IMR-90 (cell line): ENCODE data around the gene SNTG2. TPM values are rescaled to one million over a fixed set of nuclear protein-coding genes. Genes with fewer than 3 reads are reported as not detected.

Experiments used
- ATAC-seq: fragments of 200-7000 bp; cut with Tn5 transposase; 2 replicates; pipeline ENCODE4 v1.9.1; 2020; ENCODE audit warnings: low read depth, mild to moderate bottlenecking, moderate library complexity
- BruUV-seq: library from RNA; stranded (reverse); fragments of 400-500 nt; replicated peaks from 2 replicates; lab custom pipeline; 2021; lab: Mats Ljungman, UMichigan
- CTCF ChIA-PET: fragments of 300-600 bp; formaldehyde crosslinking; extraction: SDS; loops from one replicate; lab custom pipeline; 2021; ENCODE audit warnings: antibody characterized with exemption; lab: Yijun Ruan, JAX
- POLR2A ChIA-PET: fragments of 300-600 bp; sonication (Branson Sonifier 250); formaldehyde crosslinking; loops from one replicate; lab custom pipeline; 2022; ENCODE audit warnings: antibody characterized with exemption; ENCODE audit not compliant: unreplicated experiment; lab: Charles Lee
- DNase-seq: peaks from one replicate; pipeline ENCODE4 v3.0.0; 2013
- H2AFZ ChIP-seq: replicated peaks from 2 replicates; pipeline ENCODE3; 2013; ENCODE audit warnings: low read length, mild to moderate bottlenecking; ENCODE audit not compliant: poor library complexity
- H2AK5ac ChIP-seq: 2 replicates; pipeline ENCODE4 v1.6.1; 2013; ENCODE audit warnings: low read depth, low read length, inconsistent platforms
- H2AK9ac ChIP-seq: replicated peaks from 2 replicates; pipeline ENCODE3; 2013; ENCODE audit warnings: mild to moderate bottlenecking, low read depth, low read length, moderate library complexity; ENCODE audit not compliant: poor library complexity
- H2BK120ac ChIP-seq: 2 replicates; pipeline ENCODE4 v1.6.1; 2013; ENCODE audit warnings: low read depth, low read length, inconsistent platforms
- H2BK15ac ChIP-seq: 3 replicates; pipeline ENCODE4 v1.6.1; 2013; ENCODE audit warnings: low read depth, low read length, inconsistent platforms
- H2BK20ac ChIP-seq: 2 replicates; pipeline ENCODE4 v1.6.1; 2013; ENCODE audit warnings: low read depth, mild to moderate bottlenecking, inconsistent platforms, low read length, moderate library complexity
- H2BK5ac ChIP-seq: 2 replicates; pipeline ENCODE4 v1.6.1; 2013; ENCODE audit warnings: mild to moderate bottlenecking, low read depth, low read length, inconsistent platforms; ENCODE audit not compliant: poor library complexity, severe bottlenecking
- H3K14ac ChIP-seq: replicated peaks from 2 replicates; pipeline ENCODE4 v1.6.1; 2013; ENCODE audit warnings: low read depth, low read length, inconsistent platforms
- H3K18ac ChIP-seq: 2 replicates; pipeline ENCODE4 v1.6.1; 2013; ENCODE audit warnings: low read depth, low read length, control low read depth
- H3K23ac ChIP-seq: 2 replicates; pipeline ENCODE4 v1.6.1; 2013; ENCODE audit warnings: low read depth, low read length, inconsistent platforms
- H3K27ac ChIP-seq: 2 replicates; pipeline ENCODE4 v1.5.1; 2013; ENCODE audit warnings: mild to moderate bottlenecking, control low read depth, low read length; ENCODE audit not compliant: insufficient read depth
- H3K27me3 ChIP-seq: 2 replicates; pipeline ENCODE4 v1.6.1; 2013; ENCODE audit warnings: low read length; ENCODE audit not compliant: control insufficient read depth, insufficient read depth
- H3K36me3 ChIP-seq: 2 replicates; pipeline ENCODE4 v1.6.1; 2013; ENCODE audit warnings: low read length, mixed read lengths; ENCODE audit not compliant: control insufficient read depth, insufficient read depth
- H3K4ac ChIP-seq: 2 replicates; pipeline ENCODE4 v1.6.1; 2013; ENCODE audit warnings: low read depth, low read length, inconsistent platforms
- H3K4me1 ChIP-seq: 2 replicates; pipeline ENCODE4 v1.6.1; 2013; ENCODE audit warnings: low read length, mixed read lengths; ENCODE audit not compliant: control insufficient read depth, insufficient read depth
- H3K4me2 ChIP-seq: 2 replicates; pipeline ENCODE4 v1.6.1; 2013; ENCODE audit warnings: low read depth, mild to moderate bottlenecking, control low read depth, low read length, moderate library complexity
- H3K4me3 ChIP-seq: 2 replicates; pipeline ENCODE4 v1.5.1; 2013; ENCODE audit warnings: low read depth, mild to moderate bottlenecking, control low read depth, low read length, moderate library complexity; ENCODE audit not compliant: insufficient read depth
- H3K56ac ChIP-seq: 2 replicates; pipeline ENCODE4 v1.6.1; 2013; ENCODE audit warnings: low read length, inconsistent platforms; ENCODE audit not compliant: insufficient read depth; ENCODE audit errors: extremely low read depth
- H3K79me1 ChIP-seq, 2 experiments: 2 replicates each; pipeline ENCODE4 v1.6.1; 2013; ENCODE audit warnings: low read length in 2 of 2, inconsistent platforms in 1 of 2, low read depth in 1 of 2
- H3K9ac ChIP-seq: 2 replicates; pipeline ENCODE4 v1.6.1; 2013; ENCODE audit warnings: low read depth, low read length, control low read depth
- H3K9me1 ChIP-seq: 2 replicates; pipeline ENCODE4 v1.6.1; 2013; ENCODE audit warnings: low read length, inconsistent platforms; ENCODE audit not compliant: insufficient read depth
- H3K9me3 ChIP-seq: 2 replicates; pipeline ENCODE4 v1.6.1; 2013; ENCODE audit warnings: low read length; ENCODE audit not compliant: control insufficient read depth, insufficient read depth
- H4K20me1 ChIP-seq: 2 replicates; pipeline ENCODE4 v1.6.1; 2013; ENCODE audit warnings: low read length, inconsistent platforms; ENCODE audit not compliant: insufficient read depth
- H4K5ac ChIP-seq: 2 replicates; pipeline ENCODE4 v1.6.1; 2013; ENCODE audit warnings: mild to moderate bottlenecking, low read depth, low read length, control low read depth
- H4K8ac ChIP-seq, 2 experiments: 2 replicates each; pipeline ENCODE4 v1.6.1; 2013; ENCODE audit warnings: low read depth in 2 of 2, low read length in 2 of 2, control low read depth in 1 of 2, inconsistent platforms in 1 of 2
- H4K91ac ChIP-seq: 2 replicates; pipeline ENCODE4 v1.6.1; 2013; ENCODE audit warnings: low read depth, low read length, inconsistent platforms; ENCODE audit not compliant: insufficient read depth
- CHD1 ChIP-seq: IDR thresholded peaks from 2 replicates; pipeline ENCODE4 v1.6.1; 2012; ENCODE audit warnings: low read depth, low read length, improper control_type of control experiment
- POLR2A ChIP-seq: IDR thresholded peaks from 2 replicates; pipeline ENCODE4 v1.6.1; 2012; ENCODE audit warnings: mild to moderate bottlenecking, low read depth, low read length
- RAD21 ChIP-seq: IDR thresholded peaks from 2 replicates; pipeline ENCODE4 v1.6.1; 2012; ENCODE audit warnings: low read length, improper control_type of control experiment
- WGBS, 2 experiments: methylation state at CpG; one replicate each; pipeline versions ENCODE4 v1.1.5 to v1.1.7; 2013; ENCODE audit warnings: missing lambda C conversion rate in 2 of 2; ENCODE audit not compliant: insufficient read length in 1 of 2; ENCODE audit errors: extremely low coverage in 2 of 2; 5-methylcytosine and 5-hydroxymethylcytosine counted together
- dilution Hi-C: fragments of 300-500 bp; cut with HindIII; formaldehyde crosslinking; loops from one replicate; pipeline ENCODE4 v1.14.3; 2018; ENCODE audit warnings: low sequenced_read_pairs; ENCODE audit not compliant: unreplicated experiment
- in situ Hi-C: fragments of 300-500 bp; cut with MboI; formaldehyde crosslinking; loops from 3 replicates; pipeline ENCODE4 v1.14.3; 2019; ENCODE audit warnings: low sequenced_read_pairs, inconsistent platforms, mixed read lengths
- intact Hi-C: fragments of 100-400 bp; cut with micrococcal nuclease; formaldehyde crosslinking; loops from 2 replicates; pipeline ENCODE4 v1.10.0; 2022
- polyA plus RNA-seq, 3 experiments: library from polyadenylated mRNA; depleted of rRNA; stranded (reverse); fragments of >200 nt; gene quantifications; 2 replicates each; pipeline ENCODE4 v1.2.3, GENCODE V29; 2012; ENCODE audit warnings: low replicate concordance in 1 of 3
- total RNA-seq: library from RNA; depleted of rRNA; stranded (reverse); fragments of >200 nt; gene quantifications from 2 replicates; pipeline ENCODE4 v1.2.3, GENCODE V29; 2012

Gene SNTG2
- total and polyA plus RNA-seq, 2 of the 4 experiments (the other 2 are of a cell fraction), result under 0.01 to 0.17 TPM

DNA sequence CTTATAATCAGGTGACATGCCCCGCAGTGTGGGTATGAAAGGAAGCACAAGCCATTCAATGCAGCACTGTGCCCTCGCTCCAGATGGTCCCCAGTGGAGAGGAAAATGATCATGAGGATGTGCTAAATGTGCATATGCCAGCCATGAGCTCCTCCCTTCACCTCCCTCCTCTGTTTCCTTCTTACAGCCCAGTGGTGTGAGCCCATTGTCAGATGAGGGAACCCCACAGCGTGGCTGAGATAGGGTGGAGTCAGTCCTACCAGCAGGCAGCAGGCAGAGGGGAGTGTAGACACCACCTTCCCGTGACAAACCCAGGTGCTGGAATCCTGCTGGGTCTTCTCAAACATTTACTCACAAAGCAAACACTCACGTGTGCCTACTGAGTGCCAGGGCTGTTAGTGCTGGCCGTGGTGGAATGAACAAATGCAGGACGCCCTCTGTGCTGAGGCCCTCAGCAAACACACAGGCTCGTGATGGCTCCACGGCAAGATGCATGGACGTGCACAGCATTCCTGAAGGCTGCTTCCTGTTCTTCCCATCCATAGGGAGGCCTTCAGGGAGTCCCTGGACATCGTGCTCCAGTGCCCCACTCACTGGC, 280.9 kb downstream of the SNTG2 start:
- no peak overlapping the region for H4K5ac ChIP-seq
- no peak overlapping the region for H2BK120ac ChIP-seq
- no peaks in the 10 kb centered on the region for H3K36me3 ChIP-seq
- no peak for TF ChIP-seq RAD21
- no peak for TF ChIP-seq POLR2A
- TF ChIP-seq CHD1, result no peak
- no peak overlapping the region for H2BK15ac ChIP-seq
- no peaks in the 10 kb centered on the region for H3K27me3 ChIP-seq
- no peak overlapping the region for H3K27ac ChIP-seq
- H3K14ac ChIP-seq, result no peak overlapping the region
- H3K9me3 ChIP-seq, result peaks cover 39% of the 10 kb centered on the region
- H2AFZ ChIP-seq, result peak overlapping the region; percentile 51
- no TSS peak for BruUV-seq
- CTCF ChIA-PET, result no interaction called here
- no peak overlapping the region for H3K18ac ChIP-seq
- no peak overlapping the region for H3K56ac ChIP-seq
- H3K79me1 ChIP-seq, result no peaks in the 10 kb centered on the region
- no peak overlapping the region for H3K9ac ChIP-seq
- in situ Hi-C loops, result no loop called here
- H2AK9ac ChIP-seq, result no peak overlapping the region
- intact Hi-C loops, result no loop called here
- H3K4me1 ChIP-seq, result no peaks in the 10 kb centered on the region
- no peak overlapping the region for H3K4me3 ChIP-seq
- H3K23ac ChIP-seq, result no peak overlapping the region
- dilution Hi-C loops, result no loop called here
- no peak overlapping the region for H3K4me2 ChIP-seq
- no peaks in the 10 kb centered on the region for H3K9me1 ChIP-seq
- no peaks in the 10 kb centered on the region for H4K20me1 ChIP-seq
- H4K91ac ChIP-seq, result no peak overlapping the region
- POLR2A ChIA-PET, result no interaction called here
- H2AK5ac ChIP-seq, result no peak overlapping the region
- H4K8ac ChIP-seq, result no peak overlapping the region
- DNase-seq, result no peak
- no peak overlapping the region for H2BK20ac ChIP-seq
- no peak overlapping the region for H2BK5ac ChIP-seq
- H3K4ac ChIP-seq, result no peak overlapping the region
- ATAC-seq, result no peak
- WGBS, 2 experiments, result 60% methylated on average over 1 of the region's 11 CpGs; no CpG with 5 or more reads in 1 of the 2 experiments
